ENCODE data around the gene CNOT2. TPM values are rescaled to one million over a fixed set of nuclear protein-coding genes. Genes with fewer than 3 reads are reported as not detected.

The CNOT2 gene
- total RNA-seq, 1 experiment from 2014 or later = 64.7 TPM

- TF ChIP-seq AR (CRISPR knock-in tag; IDR thresholded peaks at IDR 0.05) = no peak
- TF ChIP-seq MAX (CRISPR knock-in tag; IDR thresholded peaks at IDR 0.05) = peak; percentile 57
- TF ChIP-seq ZBTB21 (CRISPR knock-in tag; IDR thresholded peaks at IDR 0.05; ENCODE audit: borderline replicate concordance) = no peak; the same call in 1 of the 2 replicates
- peak; percentile 32; the same call in 1 of the 2 replicates for TF ChIP-seq SP1 (CRISPR knock-in tag; conservative IDR thresholded peaks at IDR 0.05)
- 0 out of 2 replicates have a peak, but pooled peaks have one; percentile 28 for TF ChIP-seq FOXP4 (CRISPR knock-in tag; IDR thresholded peaks at IDR 0.05)
- no peak for TF ChIP-seq NR1H2 (CRISPR knock-in tag; IDR thresholded peaks at IDR 0.05)
- 0 out of 2 replicates have a peak, but pooled peaks have one; percentile 64 for TF ChIP-seq FOXP1 (CRISPR knock-in tag; IDR thresholded peaks at IDR 0.05; ENCODE audit: borderline replicate concordance)
- TF ChIP-seq ESRRA (CRISPR knock-in tag; IDR thresholded peaks at IDR 0.05; ENCODE audit: borderline replicate concordance) = peak; percentile 41; the same call in 1 of the 2 replicates
Measured at GRCh38 chr12:70366581-70367257, 123.5 kb downstream of the CNOT2 start (continued).

GRCh38 chr12:70367258-70368141 is 124.3 kb downstream of the CNOT2 start:
- Mint-ChIP-seq H3K4me3 (peak overlapping the region; percentile 91), H3K27me3 (ENCODE audit: low read depth) (peaks cover 3% of the 10 kb centered on the region; the same call in 1 of the 2 replicates), H3K27ac (peak overlapping the region; percentile 72), H3K36me3 (peaks cover 25% of the 10 kb centered on the region), H3K4me1 (peaks cover 24% of the 10 kb centered on the region), H3K9me3 (no peaks in the 10 kb centered on the region)
- ATAC-seq (no peak), DNase-seq (ENCODE audit: low spot score) (no peak)
- TF ChIP-seq ZNF121 (CRISPR knock-in tag; IDR thresholded peaks at IDR 0.05) = no peak
- peak; percentile 60 for TF ChIP-seq PRDM15 (CRISPR knock-in tag; IDR thresholded peaks at IDR 0.05)
- no peak for TF ChIP-seq FOXK1 (CRISPR knock-in tag; IDR thresholded peaks at IDR 0.05)
- TF ChIP-seq SOX15 (CRISPR knock-in tag; IDR thresholded peaks at IDR 0.05) = no peak
- TF ChIP-seq ESRRA (CRISPR knock-in tag; IDR thresholded peaks at IDR 0.05; ENCODE audit: borderline replicate concordance) = 0 out of 2 replicates have a peak, but pooled peaks have one; percentile 42
- CTCF ChIA-PET = interaction anchor here (0.7 to 1.3 kb wide), 2 partner anchors 10 to 487 kb away, joined by 3 read pairs; no protein-coding TSS in a partner anchor
- POLR2A ChIA-PET = interaction anchor here (0.6 kb wide), 1 partner anchor 80 kb away, joined by 3 read pairs; no protein-coding TSS in a partner anchor
